NCI-H1930 (cell line): ENCODE data around the gene CABLES2.

ENCODE experiments used
- DNase-seq, 2 experiments: peaks; one replicate each; lab custom pipeline; 2025; lab: John Stamatoyannopoulos, UW

Gene CABLES2

DNA sequence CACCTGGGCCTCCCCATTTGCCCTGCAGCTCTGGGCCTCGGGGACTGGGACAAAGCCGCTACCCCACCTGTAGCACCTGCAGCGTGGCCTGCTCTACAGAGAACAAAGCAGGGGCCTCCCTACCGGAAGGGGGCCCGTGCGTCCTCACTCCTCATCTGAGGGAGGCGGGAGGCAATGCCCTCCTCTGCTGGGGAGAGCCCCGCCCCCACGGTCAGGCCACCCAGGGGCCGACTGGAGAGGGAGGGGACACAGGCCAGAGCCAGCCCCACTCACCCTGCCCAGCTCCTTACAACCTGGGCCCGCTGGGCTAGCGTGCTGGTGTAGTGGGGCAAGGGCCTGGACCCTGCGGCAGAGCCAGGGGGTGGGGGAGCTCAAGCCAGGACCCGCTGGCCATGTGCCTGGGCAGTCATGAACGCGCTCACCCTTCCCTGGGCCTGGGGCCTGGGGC lies 48.0 kb downstream of the CABLES2 start:
- no peak for DNase-seq

DNA sequence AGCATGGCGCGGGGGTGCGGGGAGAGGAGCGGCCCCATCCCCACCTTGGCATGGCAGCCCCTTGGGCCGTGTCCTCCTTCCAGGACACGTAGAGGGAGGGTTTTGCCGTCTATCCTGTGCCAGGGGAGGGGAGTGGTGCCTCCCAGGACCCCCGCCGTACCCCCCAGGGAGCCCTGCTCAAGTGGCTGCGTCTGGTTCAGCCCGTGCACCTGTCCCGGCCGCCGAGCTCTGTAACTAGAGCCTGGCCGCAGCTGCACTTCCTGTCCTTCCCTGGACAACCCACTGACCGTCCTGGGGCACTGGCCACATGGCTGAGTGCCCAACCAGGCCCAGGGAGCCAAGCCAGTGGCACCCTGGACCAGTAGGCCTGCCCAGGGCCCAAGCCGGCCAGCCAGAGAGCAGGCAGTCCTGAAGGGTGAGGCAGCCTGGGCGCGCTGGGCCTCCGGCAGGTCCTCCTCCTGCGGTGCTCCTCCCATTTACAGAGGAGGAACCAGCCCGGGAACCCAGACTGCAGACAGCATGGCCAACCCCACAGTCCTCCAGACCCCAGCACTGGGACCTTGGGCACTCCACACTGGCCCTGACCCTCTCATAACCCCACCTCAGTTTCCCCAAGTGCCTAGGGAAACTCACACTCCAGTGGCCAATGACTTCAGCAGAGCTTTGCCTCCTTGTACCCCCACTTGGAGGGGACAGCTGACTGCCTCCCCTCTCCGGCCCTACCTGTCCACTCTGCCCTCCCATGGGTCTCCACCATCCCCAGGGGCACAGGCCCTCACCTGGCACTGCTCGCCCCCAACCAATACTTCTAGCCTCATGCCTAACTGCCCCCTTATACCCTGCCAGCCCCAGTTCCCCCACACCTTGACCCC lies 48.7 kb downstream of the CABLES2 start:
- no peak for DNase-seq

DNA sequence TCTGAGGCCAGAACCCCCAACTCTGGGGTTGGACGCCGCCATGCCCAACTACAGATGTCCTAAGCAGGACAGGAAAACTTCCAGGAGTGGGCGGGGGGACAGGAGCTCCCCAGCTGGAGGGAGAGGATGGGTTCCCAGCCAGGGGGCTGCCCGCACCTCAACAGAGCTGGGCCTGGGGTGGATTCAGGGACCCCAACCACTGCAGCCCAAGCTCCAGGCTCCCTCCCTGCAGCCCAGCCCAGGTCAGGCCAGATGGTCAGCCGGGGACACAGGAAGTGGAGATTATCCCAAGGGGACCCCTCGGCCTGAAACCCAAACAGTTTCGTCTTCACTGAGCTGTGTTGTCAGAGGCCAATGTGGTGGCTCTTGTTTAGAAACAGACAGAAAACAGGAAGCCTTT lies 49.4 kb downstream of the CABLES2 start:
- no peak for DNase-seq

DNA sequence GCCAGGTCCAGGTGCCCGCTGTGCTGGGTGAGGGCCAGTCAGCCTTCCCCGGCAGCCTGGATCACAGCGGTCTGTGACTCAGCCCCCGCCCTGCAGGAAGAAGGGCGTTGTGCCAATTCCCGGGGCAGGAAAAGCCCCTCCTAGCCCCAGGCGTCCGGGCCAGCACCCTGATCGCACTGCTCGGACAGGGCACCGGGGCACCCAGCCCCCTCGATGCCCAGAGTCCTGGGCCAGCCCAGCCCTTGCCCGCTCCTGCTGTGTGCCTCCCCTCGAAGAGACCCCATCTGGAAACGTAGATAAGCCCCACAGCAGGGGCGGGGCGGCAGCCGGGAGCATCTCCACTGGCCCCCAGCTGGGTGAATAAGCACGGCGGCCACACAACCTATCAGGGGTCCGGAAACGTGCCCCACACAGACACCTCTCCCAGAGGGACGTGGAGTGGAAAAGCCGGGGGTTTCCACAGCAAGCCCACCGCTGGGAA lies 49.9 kb downstream of the CABLES2 start:
- DNase-seq = no peak

DNA sequence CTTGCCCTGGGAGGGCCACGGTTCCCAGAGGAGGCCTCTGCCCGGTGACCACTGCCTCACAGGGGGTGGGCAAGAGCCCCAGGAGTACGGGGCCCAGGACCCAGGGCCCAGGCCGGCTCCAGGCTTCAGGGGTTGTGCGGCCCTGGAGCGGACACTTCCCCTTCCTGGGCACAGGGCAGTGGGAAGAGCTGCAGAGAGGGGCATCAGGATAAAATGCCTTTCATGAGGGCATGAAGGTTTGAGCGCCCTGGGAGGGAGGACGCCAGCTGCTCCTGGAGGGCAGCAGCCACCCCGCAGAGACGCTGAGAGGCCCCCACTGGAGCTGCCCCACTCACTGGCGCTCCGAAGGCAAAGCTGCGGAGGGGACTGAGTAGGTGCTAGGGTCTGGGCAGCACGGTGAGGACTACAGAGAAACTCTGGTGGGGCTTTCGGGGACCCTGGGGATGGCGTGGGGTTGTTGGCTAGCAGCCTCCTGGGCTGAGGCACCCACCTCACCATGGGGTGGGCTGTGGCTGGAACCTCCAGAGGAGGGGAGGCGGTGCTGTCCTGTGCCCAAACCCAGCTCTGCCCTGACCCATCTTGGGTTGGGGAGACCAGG lies 50.4 kb downstream of the CABLES2 start:
- DNase-seq = no peak

DNA sequence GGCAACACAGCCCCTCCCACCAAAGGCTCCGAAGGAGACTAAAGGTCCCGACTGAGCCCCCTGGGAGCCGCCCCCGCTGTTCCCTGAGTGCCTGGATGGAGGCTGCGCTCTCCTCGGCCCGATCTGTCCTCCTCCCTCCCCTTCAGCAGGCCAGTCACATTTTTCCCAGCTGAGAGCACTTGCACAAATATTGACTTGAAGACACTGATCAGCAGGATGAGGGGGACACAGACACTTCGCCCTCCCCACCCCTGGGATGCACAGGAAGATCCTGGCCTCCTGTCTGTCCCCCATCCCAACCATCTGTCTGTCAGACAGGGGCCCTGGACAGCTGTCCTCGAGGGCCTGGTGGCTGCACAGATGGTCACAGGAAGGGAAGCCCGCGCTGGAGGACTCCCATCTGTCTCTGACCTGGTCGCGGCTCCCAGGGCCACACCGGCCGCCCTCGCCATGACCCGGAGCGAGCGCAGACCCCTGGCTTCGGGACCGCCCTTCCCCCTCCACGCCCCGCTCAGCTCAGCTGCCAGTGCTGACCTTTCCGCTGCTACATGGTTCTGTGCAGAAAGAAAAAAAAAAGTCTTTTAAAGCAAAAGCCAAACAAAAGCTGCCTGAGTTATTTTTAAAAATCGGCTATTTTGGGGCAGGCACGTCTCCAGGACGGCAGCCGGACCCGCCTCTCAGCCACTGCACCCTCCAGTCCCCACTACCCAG lies 51.1 kb downstream of the CABLES2 start:
- no peak for DNase-seq

DNA sequence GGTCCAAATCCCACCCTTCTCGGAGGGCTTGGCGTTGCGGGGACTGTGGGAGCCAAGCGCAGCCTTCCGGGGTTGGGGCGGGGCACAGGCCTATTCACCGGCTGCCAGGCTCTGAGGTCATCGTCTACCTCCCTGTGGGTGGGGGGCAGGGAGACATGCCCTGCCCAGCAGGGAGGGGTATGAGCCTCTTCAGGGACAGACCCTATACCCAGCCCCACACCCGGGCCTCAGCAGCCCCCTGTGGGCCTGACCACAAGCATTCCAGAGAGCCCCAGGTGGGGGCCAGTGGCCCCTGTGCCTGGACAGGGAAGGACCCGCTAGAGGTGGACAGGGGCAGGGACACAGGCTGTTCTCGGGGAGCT lies 51.6 kb downstream of the CABLES2 start:
- DNase-seq = no peak

DNA sequence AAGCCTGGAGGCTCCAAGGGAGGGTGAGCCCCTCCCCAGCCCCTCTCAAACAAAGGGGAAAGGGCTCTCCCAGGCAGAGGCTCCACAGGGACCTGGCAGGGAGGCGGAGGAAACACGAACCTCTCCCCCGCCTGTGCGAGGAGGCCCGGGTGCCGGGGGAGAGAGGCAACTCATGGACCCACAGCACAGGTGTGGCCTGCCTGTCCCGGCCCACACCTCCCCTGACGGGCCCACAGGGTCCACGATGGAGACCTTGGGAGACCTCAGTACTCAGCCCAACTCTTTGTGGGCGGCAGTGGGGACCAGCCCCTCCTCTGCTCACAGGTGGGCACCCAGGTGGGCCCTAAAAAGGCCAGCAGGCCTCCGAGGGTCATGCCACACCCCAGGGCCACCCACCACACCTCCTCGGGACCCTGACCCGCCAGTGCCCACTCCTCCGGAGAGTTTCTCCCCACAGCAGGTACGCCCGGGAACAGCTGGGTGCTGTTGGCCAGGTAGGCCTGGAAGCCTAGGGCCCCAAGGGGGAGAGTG lies 52.2 kb downstream of the CABLES2 start:
- DNase-seq = no peak

DNA sequence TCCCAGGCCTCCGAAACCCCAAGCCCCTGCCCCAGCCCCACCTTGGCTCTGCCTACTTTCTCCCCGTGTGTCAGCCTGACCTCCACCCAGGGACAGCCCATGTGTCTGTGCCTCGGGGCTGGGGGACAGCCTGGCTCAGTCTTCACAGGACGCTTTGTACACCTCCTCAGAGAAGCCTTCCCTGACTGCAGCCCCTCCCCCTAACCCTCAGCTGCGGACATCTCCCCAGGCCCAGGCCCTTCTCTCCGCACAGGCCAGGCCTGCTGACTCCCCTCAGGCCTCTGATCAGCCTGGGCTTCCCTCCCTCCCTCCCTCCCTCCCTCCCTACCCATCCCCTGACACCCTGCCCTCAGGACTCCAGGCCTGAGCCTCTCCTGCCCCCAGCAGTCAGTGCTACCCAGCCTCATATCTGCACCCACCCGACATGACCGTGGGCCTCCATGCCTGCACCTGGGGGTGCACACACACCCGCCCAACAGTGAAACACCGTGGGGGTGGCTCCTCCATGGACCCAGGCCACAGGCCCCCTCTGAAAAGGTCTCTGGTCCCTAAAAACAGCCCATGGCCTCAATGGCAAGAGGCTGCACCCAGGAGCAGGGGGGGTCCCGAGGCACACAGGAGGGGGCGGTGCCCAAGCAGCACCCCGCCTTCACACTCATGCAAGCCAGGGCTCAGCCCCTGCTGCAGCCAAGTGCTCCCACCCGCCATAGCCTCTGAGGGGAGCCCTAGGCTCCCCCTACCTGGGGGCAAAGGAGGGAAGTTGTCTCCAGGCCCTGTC lies 52.9 kb downstream of the CABLES2 start:
- no peak for DNase-seq

DNA sequence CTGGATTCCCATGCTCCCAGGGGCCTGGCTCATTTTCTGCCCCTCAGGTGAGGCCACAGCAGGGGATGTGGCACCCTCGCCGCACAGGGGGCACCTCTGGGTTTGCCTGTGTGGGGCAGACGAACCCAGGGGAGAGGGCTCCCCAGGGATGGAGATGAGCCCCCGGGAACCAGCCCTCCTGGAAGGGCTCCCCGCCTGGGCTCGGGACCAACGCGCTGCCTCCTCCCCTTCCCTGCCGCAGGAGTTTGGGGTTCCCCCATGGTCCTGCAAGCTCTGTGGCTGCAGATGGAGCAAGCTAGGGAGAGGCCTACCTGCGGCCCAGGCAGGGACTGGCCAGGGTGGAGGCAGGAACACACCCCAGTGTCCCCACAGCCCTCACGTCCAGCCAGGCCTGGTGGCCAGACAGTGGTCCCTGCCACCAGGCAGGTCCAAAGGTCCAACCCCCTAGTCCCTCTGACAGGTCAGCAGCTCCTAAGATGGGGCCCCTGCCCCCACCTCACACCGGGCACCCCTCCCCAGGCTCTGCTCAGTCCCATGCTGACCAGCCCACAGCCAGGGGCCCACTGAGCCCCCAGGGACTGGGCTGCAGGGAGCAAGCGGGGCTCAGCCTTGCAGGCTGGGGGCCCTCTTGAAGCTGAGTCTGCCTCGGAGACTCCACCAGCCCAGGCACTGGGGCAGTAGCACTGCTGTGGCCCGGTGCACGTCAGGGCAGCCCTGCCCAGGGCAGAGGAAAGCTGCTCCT lies 53.6 kb downstream of the CABLES2 start:
- no peak for DNase-seq

DNA sequence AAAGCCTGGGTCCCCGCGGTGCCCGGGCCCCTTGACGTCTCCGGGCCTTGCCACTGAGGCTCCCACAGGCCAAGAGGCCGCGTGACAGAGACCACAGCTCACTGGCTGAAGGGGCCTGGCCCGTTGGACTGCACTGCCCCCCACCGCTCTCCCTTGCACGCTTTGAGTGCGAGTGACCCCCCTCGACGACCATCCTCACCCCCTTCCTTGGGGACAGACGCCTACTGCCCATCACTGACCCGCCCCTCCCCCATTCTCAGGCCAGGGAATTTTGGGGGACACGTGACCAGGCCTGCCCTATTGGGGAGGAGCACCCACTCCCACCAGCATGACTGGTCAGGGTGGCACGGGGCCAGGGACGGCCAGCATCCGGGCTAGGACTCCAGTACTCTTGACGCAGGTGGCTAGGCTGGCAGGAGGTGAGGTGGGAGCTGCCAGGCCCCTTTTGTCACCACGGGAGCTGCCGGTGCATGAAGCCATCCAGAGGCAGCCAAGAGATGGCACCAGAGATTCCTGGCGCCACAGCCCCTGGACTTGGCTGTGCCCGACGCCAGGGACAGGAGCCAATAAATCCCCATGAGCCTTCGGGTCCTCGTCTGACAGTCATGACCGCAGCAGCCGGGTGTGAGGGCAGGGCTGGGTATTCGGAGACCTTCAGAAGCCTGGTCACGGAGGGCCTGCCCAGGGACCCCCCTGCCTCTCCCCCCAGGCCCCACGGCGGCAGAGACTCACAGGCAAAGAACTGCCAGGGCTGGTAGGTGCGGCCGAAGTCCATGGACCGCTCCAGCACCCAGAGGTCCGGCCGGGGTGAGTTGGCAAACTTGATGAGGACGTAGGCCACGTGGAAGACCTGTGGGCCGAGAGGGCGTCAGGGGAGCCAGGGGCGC lies 54.4 kb downstream of the CABLES2 start:
- DNase-seq = no peak

DNA sequence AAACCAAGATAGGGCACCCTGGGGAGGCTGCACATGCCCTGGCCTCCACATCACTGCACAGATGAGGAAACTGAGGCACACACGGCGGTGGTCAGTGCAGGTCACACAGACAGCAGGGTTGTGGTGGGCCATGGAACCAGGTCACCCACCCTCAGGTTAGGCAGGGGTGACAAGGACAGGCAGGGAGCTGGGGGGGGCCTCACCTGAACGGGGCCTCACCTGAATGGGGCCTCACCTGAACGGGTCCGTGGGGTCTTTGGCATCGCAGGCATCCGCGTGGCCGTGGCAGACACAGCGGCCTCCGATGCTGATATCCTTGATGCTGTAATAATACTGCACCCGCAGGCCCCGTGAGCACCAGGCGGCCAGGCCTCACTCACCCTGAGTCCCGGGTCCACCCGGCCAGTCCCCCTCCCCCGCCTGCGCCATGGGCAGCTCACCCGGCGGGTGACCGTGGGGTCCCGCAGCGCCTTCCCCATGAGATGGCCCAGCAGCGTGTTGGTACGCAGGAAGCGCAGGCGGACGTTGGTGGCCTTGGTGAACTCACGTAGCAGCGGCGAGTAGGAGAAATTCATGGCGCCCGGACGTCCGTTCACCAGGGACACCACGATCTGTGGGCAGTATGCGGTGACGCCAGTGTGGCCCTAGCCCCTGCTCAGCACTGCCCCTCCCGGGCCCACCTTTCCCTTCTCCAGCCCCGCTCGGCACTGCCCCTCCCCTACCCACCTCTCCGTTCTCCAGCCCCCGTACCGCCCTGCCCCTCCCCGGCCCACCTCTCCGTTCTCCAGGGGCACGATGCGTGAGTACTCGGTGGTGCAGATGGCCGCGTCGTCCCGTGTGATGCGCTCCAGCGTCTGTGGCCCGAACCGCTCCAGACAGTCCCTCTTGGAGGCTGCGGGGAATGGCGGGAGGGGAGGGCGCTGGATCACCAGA lies 55.4 kb downstream of the CABLES2 start:
- DNase-seq = no peak

DNA sequence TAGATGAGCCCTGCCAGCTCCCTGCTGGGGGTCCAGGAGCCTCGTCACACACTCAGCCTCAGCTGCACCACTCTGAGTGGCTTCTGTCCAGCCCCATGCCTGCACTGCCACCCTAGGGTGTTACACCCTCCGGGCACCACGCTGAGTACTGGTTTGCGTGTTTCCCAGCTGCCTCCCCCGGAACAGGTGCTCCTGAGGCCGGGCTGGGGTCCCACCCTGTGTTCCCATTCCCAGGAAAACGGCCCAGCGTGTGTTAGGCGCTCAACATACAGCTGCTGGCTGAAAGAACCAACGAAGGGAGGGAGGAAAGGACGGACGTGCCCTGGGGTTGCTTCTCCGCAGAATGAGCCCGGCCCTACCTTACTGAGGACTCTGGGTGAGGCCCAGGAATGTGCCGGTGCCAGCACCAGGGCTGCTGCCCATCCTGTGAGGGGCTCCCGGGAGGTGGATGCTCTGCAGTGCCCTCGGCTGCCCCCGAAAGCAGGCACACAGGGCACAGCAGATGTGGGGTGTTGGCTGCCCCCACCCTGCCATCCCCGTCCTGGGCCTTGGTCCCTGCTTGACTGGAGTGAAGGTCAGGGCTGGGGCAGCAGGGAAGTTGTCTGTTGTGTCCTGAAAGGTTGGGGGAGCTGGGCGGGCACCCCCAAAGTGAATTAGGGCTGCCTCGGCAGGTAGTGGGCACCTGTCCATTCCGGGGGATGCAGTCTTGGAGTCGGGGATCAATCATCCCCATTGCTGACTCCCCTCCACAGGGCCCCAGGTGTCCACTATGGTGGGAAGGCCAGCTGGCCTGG lies 56.3 kb downstream of the CABLES2 start:
- DNase-seq = no peak

DNA sequence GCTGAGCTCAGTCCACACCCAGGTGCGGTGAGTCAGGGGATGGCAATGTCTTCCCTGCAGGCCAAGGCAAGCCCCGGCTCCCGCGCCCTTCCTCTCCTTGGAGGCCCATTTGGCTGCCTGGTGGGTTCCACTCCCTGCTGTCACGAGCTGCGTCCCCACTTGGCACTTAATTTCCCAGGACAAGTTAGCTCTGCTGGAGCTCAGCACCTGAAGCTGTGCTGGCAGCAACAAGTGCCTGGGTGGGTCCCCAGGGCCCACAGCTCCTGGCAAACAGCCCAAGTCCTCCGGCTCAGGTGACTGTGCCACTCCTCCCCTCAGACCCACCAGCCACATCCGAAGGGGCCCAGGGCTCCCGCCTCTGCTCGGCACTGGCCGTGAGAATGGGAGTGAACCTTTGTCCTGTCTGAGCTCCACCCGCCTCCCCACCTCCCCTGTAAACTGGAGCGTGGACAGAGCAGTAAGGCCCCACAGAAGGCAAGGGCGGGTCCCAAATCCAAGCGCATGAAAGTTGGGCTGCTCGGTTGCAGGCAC lies 56.9 kb downstream of the CABLES2 start:
- no peak for DNase-seq

DNA sequence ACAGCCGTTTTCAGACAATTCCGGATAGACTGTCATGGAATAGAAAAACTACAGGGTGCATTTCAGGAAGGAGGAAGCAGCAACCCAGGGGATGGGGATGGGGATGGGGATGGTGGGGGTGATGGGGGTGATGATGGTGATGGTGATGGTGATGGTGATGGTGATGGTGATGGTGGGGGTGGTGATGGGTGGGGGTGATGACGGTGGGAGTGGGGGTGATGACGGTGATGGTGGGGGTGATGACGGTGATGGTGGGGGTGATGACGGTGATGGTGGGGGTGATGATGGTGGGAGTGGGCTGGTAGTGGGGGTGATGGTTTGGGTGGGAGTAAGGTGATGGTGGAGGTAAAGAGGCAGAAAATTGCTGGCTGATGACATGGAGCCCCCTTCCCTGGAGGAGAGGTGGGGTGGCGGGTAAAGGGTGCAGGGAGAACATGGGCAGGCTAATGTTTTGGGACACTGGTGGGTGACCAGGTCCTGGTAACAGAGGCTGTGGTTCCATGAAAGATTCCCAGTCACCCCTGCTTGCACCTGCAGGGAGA lies 57.5 kb downstream of the CABLES2 start:
- no peak for DNase-seq

DNA sequence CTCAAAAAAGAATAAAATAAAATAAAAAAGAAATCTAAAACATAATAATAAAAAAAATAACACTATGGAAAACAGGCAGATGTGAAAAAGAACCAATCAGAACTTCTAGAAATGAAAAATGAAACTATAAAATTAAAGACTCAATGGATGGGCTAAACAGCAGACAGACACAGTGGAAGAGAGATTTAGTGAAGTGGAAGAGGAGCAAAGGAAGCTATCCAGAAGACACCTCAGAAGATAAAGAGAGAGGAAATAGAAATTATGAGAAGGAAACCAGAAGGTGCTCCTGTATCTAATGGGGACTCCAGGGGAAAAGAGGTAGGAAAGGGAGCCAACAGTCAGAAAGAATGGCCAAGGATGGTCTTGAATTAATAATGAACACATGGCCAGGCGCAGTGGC lies 58.5 kb downstream of the CABLES2 start:
- DNase-seq = no peak

DNA sequence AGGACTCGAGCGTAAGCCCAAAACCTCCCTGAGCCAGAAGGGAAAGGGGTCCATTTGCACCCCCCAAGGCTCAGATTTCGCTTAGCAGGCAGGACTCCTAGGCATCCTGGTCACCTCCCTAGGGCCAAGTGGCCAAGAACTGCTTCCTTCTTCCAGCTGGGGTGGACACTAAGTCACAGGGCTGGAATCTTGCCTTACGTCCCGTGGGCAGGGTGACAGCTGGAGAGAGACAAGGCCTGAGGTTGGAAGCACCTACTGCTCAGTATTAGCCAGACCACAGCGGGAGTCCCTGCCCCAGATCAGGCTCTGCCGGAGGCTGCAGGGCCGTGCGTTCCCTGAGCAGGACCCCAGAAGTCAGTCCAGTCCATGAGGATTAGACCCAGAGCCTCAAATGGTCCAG lies 59.6 kb downstream of the CABLES2 start:
- DNase-seq = no peak

DNA sequence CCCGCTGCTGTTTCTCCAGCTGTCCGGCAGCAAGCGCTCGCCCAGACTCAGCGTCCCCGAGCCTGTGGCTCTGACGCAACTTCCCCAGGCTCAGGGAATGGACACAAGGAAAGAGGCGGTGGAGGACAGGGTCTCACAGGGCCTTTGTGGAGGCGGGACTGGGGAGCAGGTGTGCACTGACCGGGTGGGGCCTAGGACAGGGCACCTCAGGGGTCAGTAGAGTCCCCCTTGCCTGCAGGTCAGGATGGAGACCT lies 60.0 kb downstream of the CABLES2 start:
- no peak for DNase-seq
